ENCODE data around the gene ATOH7.
"Not testable (repeated sequence)": the region's sequence is repeated elsewhere in the genome, so short reads cannot be mapped to it uniquely, and the experiment has no call there.

Gene ATOH7

GRCh38 chr10:68231817-68232251 lies at the start of gene ATOH7:
Gene ATOH7 (minus strand): TSS chr10:68232113. CDS start chr10:68231677, 436 bp downstream.
- no peak for DNase-seq

- DNase-seq: no peak
These were observed 48.8 kb upstream of the ATOH7 start for GRCh38 chr10:68280758-68281157.

- DNase-seq: not testable (repeated sequence)
These were observed 47.2 kb upstream of the ATOH7 start for GRCh38 chr10:68278906-68279753.

- not testable (repeated sequence) for DNase-seq
These were observed 45.9 kb upstream of the ATOH7 start for GRCh38 chr10:68277814-68278213.

- DNase-seq: no peak
These were observed 44.3 kb upstream of the ATOH7 start for GRCh38 chr10:68276224-68276623.

- DNase-seq: no peak
These were observed 43.8 kb upstream of the ATOH7 start for GRCh38 chr10:68275600-68276126.

- DNase-seq: no peak
These were observed 40.9 kb upstream of the ATOH7 start for GRCh38 chr10:68272833-68273232.

- DNase-seq: no peak
These were observed 39.4 kb upstream of the ATOH7 start for GRCh38 chr10:68271196-68271882.

- no peak for DNase-seq
These were observed 37.8 kb upstream of the ATOH7 start for GRCh38 chr10:68269562-68270290.

- DNase-seq: no peak
These were observed 29.4 kb upstream of the ATOH7 start for GRCh38 chr10:68261132-68261856.

GRCh38 chr10:68253346-68253745 lies 21.4 kb upstream of the ATOH7 start:
- no peak for DNase-seq

- DNase-seq: no peak
These were observed 19.9 kb upstream of the ATOH7 start for GRCh38 chr10:68251625-68252495.

GRCh38 chr10:68251151-68251550 lies 19.2 kb upstream of the ATOH7 start:
- DNase-seq: no peak

- DNase-seq: no peak
These were observed 17.4 kb upstream of the ATOH7 start for GRCh38 chr10:68249297-68249696.

GRCh38 chr10:68247931-68248330 lies 16.0 kb upstream of the ATOH7 start:
- DNase-seq: no peak

- DNase-seq: not testable (repeated sequence)
These were observed 14.5 kb upstream of the ATOH7 start for GRCh38 chr10:68246397-68246796.

GRCh38 chr10:68242051-68242450 lies 10.1 kb upstream of the ATOH7 start:
- no peak for DNase-seq

GRCh38 chr10:68239596-68240150 lies 7.8 kb upstream of the ATOH7 start:
- no peak for DNase-seq

GRCh38 chr10:68239069-68239468 lies 7.2 kb upstream of the ATOH7 start:
- no peak for DNase-seq

- no peak for DNase-seq
These were observed 6.5 kb upstream of the ATOH7 start for GRCh38 chr10:68238371-68238770.

GRCh38 chr10:68237173-68237572 lies 5.3 kb upstream of the ATOH7 start:
- no peak for DNase-seq

All from NCI-H187 treated with DMSO at 0.1 percent for 48 hours (cell line).